K562 (cell line): Measurements from ENCODE around the gene CAMK2G. TPM values are rescaled to one million over a fixed set of nuclear protein-coding genes. Genes with fewer than 3 reads are reported as not detected.
A peak's percentile ranks its signal among the peaks of the same experiment; 100 is the strongest.

Experiments used
- EP300 ChIP-seq: IDR thresholded peaks from 2 replicates; pipeline ENCODE4 v1.6.1; 2012; ENCODE audit warnings: low read length, improper control_type of control experiment
- FOXK2 ChIP-seq, 2 experiments: fragments of 450-650 bp; IDR thresholded peaks in 1 of 2; conservative IDR thresholded peaks in 1 of 2; 2 replicates each; pipeline ENCODE4 v1.6.1; 2016; ENCODE audit warnings: low read depth in 2 of 2, mild to moderate bottlenecking in 1 of 2
- HDAC8 ChIP-seq: fragments of 450-650 bp; IDR thresholded peaks from 2 replicates; pipeline ENCODE4 v1.6.1; 2016; ENCODE audit warnings: mild to moderate bottlenecking, missing genetic modification characterization, moderate library complexity, missing compliant biosample characterization
- KAT7 ChIP-seq: sonication (generic); formaldehyde crosslinking; IDR thresholded peaks from 2 replicates; pipeline ENCODE4 v1.8.0; 2022; ENCODE audit warnings: missing genetic modification reagents, mild to moderate bottlenecking, borderline replicate concordance
- MAFG ChIP-seq: fragments of 450-650 bp; conservative IDR thresholded peaks from 2 replicates; pipeline ENCODE4 v1.6.1; 2016; ENCODE audit warnings: missing genetic modification characterization, missing compliant biosample characterization
- MTA3 ChIP-seq: fragments of 450-650 bp; formaldehyde crosslinking; IDR thresholded peaks from 2 replicates; pipeline ENCODE4 v1.6.1; 2017; ENCODE audit warnings: mild to moderate bottlenecking, borderline replicate concordance
- MYC ChIP-seq, 2 experiments: fragments of 250-450 bp in 1 of 2; sonication (Bioruptor Pico) in 1 of 2; IDR thresholded peaks; 2 replicates each; pipeline versions ENCODE4 v1.5.1 to v1.6.1; 2012 to 2021; ENCODE audit warnings: low read depth in 2 of 2, borderline replicate concordance in 1 of 2, improper control_type of control experiment in 1 of 2, low read length in 1 of 2, mild to moderate bottlenecking in 1 of 2, moderate library complexity in 1 of 2
- NEUROD1 ChIP-seq: fragments of 150-350 bp; IDR thresholded peaks from 2 replicates; pipeline ENCODE4 v1.6.1; 2014; ENCODE audit warnings: borderline replicate concordance, low read length, low read depth; ENCODE audit not compliant: partially characterized antibody
- NFE2L1 ChIP-seq: fragments of 450-650 bp; IDR thresholded peaks from 2 replicates; pipeline ENCODE4 v1.6.1; 2016; ENCODE audit warnings: missing genetic modification characterization, low read depth, mild to moderate bottlenecking, missing compliant biosample characterization, moderate library complexity, borderline replicate concordance
- PTBP1 ChIP-seq: fragments of 200-400 bp; formaldehyde crosslinking; IDR thresholded peaks from 2 replicates; pipeline ENCODE4 v1.6.1; 2017; ENCODE audit warnings: low read depth, low read length
- RAD21 ChIP-seq, 2 experiments: fragments of 250-450 bp in 1 of 2; fragments of 450-650 bp in 1 of 2; sonication (Bioruptor Pico) in 1 of 2; formaldehyde crosslinking in 1 of 2; IDR thresholded peaks in 1 of 2; conservative IDR thresholded peaks in 1 of 2; 2 replicates each; pipeline versions ENCODE4 v1.4.0 to v1.8.0; 2020 to 2022; ENCODE audit warnings: mild to moderate bottlenecking in 2 of 2, moderate library complexity in 1 of 2
- RAD51 ChIP-seq: fragments of 450-650 bp; IDR thresholded peaks from 2 replicates; pipeline ENCODE4 v1.7.1; 2016; ENCODE audit warnings: low read depth, mild to moderate bottlenecking, borderline replicate concordance
- RBM15 ChIP-seq: fragments of 200-400 bp; formaldehyde crosslinking; IDR thresholded peaks from 2 replicates; pipeline ENCODE4 v1.6.1; 2018; ENCODE audit warnings: mild to moderate bottlenecking, low read length, moderate library complexity; ENCODE audit not compliant: insufficient read depth
- TEAD4 ChIP-seq, 2 experiments: sonication (generic) in 1 of 2; formaldehyde crosslinking in 1 of 2; IDR thresholded peaks; 2 replicates each; pipeline versions ENCODE4 v1.6.1 to v1.8.0; 2012 to 2022; ENCODE audit warnings: borderline replicate concordance in 1 of 2, inconsistent platforms in 1 of 2, low read length in 1 of 2, mild to moderate bottlenecking in 1 of 2, missing genetic modification reagents in 1 of 2
- TOE1 ChIP-seq, 2 experiments: fragments of 450-650 bp in 1 of 2; sonication (generic) in 1 of 2; formaldehyde crosslinking in 1 of 2; IDR thresholded peaks; 2 replicates each; pipeline versions ENCODE4 v1.7.1 to v1.8.0; 2016 to 2022; ENCODE audit warnings: borderline replicate concordance in 2 of 2, mild to moderate bottlenecking in 2 of 2, antibody characterized with exemption in 1 of 2, inconsistent platforms in 1 of 2, low read depth in 1 of 2, missing genetic modification reagents in 1 of 2, moderate library complexity in 1 of 2
- polyA plus RNA-seq, 8 experiments: library from polyadenylated mRNA; depleted of rRNA in 4 of 8; stranded (reverse) in 5 of 8; unstranded in 3 of 8; fragments of >200 nt; fragmentation: Nextera tagmentation in 2 of 8; fragmentation: Illumina TruSeq in 1 of 8; extraction: Ambion mirVana in 2 of 8; extraction: Trizol in 1 of 8; gene quantifications; 2 replicates each; pipeline versions ENCODE4 v1.2.1 to v1.2.3, GENCODE V29; 2011 to 2014; ENCODE audit warnings: inconsistent platforms in 1 of 8, missing spikeins in 1 of 8
- total RNA-seq, 7 experiments: library from RNA; depleted of rRNA in 6 of 7; stranded (reverse); fragments of >200 nt in 6 of 7; fragmentation: Illumina TruSeq in 2 of 7; extraction: Trizol in 2 of 7; gene quantifications; 2 replicates each; pipeline versions ENCODE4 v1.2.1 to v1.2.3, GENCODE V29; 2011 to 2021; ENCODE audit warnings: low replicate concordance in 1 of 7
- TF ChIP-seq, protein P1 (sequence below): fragments of 450-650 bp; IDR thresholded peaks from 2 replicates; pipeline ENCODE4 v1.6.1; 2016; ENCODE audit warnings: borderline replicate concordance
- TF ChIP-seq, protein P2 (sequence below), 2 experiments: fragments of 450-650 bp; IDR thresholded peaks; 2 replicates each; pipeline ENCODE4 v1.6.1; 2016
- TF ChIP-seq, protein P3 (sequence below): sonication (generic); formaldehyde crosslinking; IDR thresholded peaks from 2 replicates; pipeline ENCODE4 v1.5.0; 2020; ENCODE audit warnings: missing genetic modification reagents
- TF ChIP-seq, protein P4 (sequence below): fragments of 250-450 bp; sonication (Bioruptor Pico); IDR thresholded peaks from 2 replicates; pipeline ENCODE4 v1.8.0; 2022; ENCODE audit warnings: inconsistent platforms, mild to moderate bottlenecking, moderate library complexity, borderline replicate concordance

The CAMK2G gene
- total and polyA plus RNA-seq, 9 of the 15 experiments (the other 6 are each of a cell fraction or from before 2014, with no cell fraction given): 9.0 to 37.9 (median 32.6) TPM

DNA sequence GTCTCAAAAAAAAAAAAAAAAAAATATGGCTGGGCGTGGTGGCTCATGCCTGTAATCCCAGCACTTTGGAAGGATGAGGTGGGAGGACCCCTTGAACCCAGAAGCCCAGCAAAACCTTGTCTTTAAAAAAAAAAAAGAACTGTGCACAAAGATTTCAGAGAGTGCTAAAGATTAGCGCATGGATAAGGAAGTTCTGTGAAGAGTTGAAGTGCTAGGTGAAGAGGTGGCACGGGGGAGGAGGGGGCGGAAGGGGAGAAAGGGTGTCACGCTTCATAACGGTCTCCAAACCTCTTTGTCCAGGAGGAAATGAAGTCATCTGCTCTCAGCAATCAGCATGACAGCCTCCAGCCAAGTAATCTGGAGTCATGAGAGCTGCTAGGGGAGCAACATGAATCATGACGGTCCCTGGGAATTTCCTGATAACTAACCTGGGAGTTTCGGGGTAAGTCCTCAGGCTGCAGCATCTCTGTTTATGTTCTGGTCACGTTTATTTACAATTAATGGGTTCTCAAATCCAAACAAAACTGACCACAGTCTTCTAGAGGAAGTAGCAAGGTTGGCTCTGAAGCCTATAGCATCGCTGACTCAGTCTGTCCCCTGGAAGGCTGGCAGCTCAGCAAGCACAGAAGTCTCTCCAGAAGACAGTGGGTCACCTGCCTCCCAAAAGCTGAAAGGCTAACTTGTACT is 34.6 kb upstream of the CAMK2G start (continued):
- TF ChIP-seq, protein P1, sequence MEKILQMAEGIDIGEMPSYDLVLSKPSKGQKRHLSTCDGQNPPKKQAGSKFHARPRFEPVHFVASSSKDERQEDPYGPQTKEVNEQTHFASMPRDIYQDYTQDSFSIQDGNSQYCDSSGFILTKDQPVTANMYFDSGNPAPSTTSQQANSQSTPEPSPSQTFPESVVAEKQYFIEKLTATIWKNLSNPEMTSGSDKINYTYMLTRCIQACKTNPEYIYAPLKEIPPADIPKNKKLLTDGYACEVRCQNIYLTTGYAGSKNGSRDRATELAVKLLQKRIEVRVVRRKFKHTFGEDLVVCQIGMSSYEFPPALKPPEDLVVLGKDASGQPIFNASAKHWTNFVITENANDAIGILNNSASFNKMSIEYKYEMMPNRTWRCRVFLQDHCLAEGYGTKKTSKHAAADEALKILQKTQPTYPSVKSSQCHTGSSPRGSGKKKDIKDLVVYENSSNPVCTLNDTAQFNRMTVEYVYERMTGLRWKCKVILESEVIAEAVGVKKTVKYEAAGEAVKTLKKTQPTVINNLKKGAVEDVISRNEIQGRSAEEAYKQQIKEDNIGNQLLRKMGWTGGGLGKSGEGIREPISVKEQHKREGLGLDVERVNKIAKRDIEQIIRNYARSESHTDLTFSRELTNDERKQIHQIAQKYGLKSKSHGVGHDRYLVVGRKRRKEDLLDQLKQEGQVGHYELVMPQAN: peak; percentile 50; the same call in 1 of the 2 replicates
- TF ChIP-seq TOE1 (IDR thresholded peaks at IDR 0.05; ENCODE audit: borderline replicate concordance): peak; percentile 74; the same call in 1 of the 2 replicates
- TF ChIP-seq TOE1 (CRISPR knock-in tag; IDR thresholded peaks at IDR 0.05; ENCODE audit: borderline replicate concordance, low read depth): no peak
- peak; percentile 8; the same call in 1 of the 2 replicates for TF ChIP-seq MTA3
- TF ChIP-seq KAT7 (CRISPR knock-in tag): no peak
- TF ChIP-seq RAD51: no peak; the same call in 1 of the 2 replicates
- TF ChIP-seq, protein P2, sequence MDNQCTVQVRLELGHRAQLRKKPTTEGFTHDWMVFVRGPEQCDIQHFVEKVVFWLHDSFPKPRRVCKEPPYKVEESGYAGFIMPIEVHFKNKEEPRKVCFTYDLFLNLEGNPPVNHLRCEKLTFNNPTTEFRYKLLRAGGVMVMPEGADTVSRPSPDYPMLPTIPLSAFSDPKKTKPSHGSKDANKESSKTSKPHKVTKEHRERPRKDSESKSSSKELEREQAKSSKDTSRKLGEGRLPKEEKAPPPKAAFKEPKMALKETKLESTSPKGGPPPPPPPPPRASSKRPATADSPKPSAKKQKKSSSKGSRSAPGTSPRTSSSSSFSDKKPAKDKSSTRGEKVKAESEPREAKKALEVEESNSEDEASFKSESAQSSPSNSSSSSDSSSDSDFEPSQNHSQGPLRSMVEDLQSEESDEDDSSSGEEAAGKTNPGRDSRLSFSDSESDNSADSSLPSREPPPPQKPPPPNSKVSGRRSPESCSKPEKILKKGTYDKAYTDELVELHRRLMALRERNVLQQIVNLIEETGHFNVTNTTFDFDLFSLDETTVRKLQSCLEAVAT (IDR thresholded peaks at IDR 0.05): no peak
- peak; percentile 91 for TF ChIP-seq EP300
- no peak for TF ChIP-seq RBM15
- TF ChIP-seq, protein P3, sequence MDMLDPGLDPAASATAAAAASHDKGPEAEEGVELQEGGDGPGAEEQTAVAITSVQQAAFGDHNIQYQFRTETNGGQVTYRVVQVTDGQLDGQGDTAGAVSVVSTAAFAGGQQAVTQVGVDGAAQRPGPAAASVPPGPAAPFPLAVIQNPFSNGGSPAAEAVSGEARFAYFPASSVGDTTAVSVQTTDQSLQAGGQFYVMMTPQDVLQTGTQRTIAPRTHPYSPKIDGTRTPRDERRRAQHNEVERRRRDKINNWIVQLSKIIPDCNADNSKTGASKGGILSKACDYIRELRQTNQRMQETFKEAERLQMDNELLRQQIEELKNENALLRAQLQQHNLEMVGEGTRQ (CRISPR knock-in tag): no peak
- TF ChIP-seq FOXK2 (conservative IDR thresholded peaks at IDR 0.05 in 1 of 2, IDR thresholded peaks at IDR 0.05 in 1 of 2; ENCODE audit: low read depth in 2 of 2): peak in 1 of 2 experiments; percentile 38; a peak in 2 of 4 replicates
- TF ChIP-seq RAD21 (CRISPR knock-in tag; conservative IDR thresholded peaks at IDR 0.05 in 1 of 2, IDR thresholded peaks at IDR 0.05 in 1 of 2): no peak; a peak in 1 of 4 replicates
- no peak for TF ChIP-seq NFE2L1 (tag)
- TF ChIP-seq, protein P4, sequence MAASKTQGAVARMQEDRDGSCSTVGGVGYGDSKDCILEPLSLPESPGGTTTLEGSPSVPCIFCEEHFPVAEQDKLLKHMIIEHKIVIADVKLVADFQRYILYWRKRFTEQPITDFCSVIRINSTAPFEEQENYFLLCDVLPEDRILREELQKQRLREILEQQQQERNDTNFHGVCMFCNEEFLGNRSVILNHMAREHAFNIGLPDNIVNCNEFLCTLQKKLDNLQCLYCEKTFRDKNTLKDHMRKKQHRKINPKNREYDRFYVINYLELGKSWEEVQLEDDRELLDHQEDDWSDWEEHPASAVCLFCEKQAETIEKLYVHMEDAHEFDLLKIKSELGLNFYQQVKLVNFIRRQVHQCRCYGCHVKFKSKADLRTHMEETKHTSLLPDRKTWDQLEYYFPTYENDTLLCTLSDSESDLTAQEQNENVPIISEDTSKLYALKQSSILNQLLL (CRISPR knock-in tag): no peak
- no peak for TF ChIP-seq HDAC8
- peak; percentile 70 for TF ChIP-seq NEUROD1
- peak; percentile 81 for TF ChIP-seq MYC (IDR thresholded peaks at IDR 0.05; ENCODE audit: low read depth, low read length)
- no peak for TF ChIP-seq MYC (CRISPR knock-in tag; IDR thresholded peaks at IDR 0.05; ENCODE audit: borderline replicate concordance, low read depth)
- TF ChIP-seq TEAD4 (IDR thresholded peaks at IDR 0.05; ENCODE audit: low read length): peak; percentile 72
- TF ChIP-seq TEAD4 (CRISPR knock-in tag; IDR thresholded peaks at IDR 0.05; ENCODE audit: borderline replicate concordance): no peak
- no peak for TF ChIP-seq PTBP1
- no peak for TF ChIP-seq MAFG
